ENCODE data around the gene NADSYN1. TPM values are rescaled to one million over a fixed set of nuclear protein-coding genes. Genes with fewer than 3 reads are reported as not detected.

Gene NADSYN1
- total RNA-seq, 1 experiment from 2014 or later = 58.2 TPM

GRCh38 chr11:71465054-71465453, 12.1 kb downstream of the NADSYN1 start (continued):
- TF ChIP-seq REST (IDR thresholded peaks at IDR 0.05; ENCODE audit: low read depth) (no peak), ZNF274 (IDR thresholded peaks at IDR 0.05; ENCODE audit: low read depth, low read length) (no peak), SRF (IDR thresholded peaks at IDR 0.05; ENCODE audit: low read depth) (no peak), RAD21 (IDR thresholded peaks at IDR 0.05; ENCODE audit: low read depth) (no peak)

- H3K4me3 ChIP-seq (replicated peaks in 1 of 2; ENCODE audit: low read depth in 1 of 2, low read length in 2 of 2) = no peak overlapping the region
- ChIA-PET RAD21 (ENCODE audit: low non-redundant PET in 1 of 2, low total read pairs in 2 of 2, uncharacterized antibody in 2 of 2, unreplicated experiment in 2 of 2) (no interaction called here), CTCF (no interaction called here), POLR2A (no interaction called here)
- intact Hi-C loops (cut with micrococcal nuclease) = no loop called here
- BruUV-seq (replicated peaks) = no TSS peak
- no peaks in the 10 kb centered on the region for H3K9me3 ChIP-seq (ENCODE audit: control insufficient read depth in 1 of 2, insufficient read depth in 1 of 2, low read depth in 1 of 2, low read length in 2 of 2)
- H4K20me1 ChIP-seq (ENCODE audit: insufficient read depth) = no peaks in the 10 kb centered on the region
- H3K9ac ChIP-seq (ENCODE audit: low read length) = no peak overlapping the region
- no peaks in the 10 kb centered on the region for H3K4me1 ChIP-seq (ENCODE audit: control insufficient read depth in 1 of 2, insufficient read depth in 2 of 2, low read length in 2 of 2)
- no peak overlapping the region for H3K4me2 ChIP-seq (ENCODE audit: low read length)
- H2AFZ ChIP-seq (ENCODE audit: low read depth, low read length, poor library complexity, severe bottlenecking) = no peak overlapping the region
- no peak overlapping the region for H3K27ac ChIP-seq (ENCODE audit: low read depth, low read length)
- H3K27me3 ChIP-seq (ENCODE audit: insufficient read depth, low read length) = no peaks in the 10 kb centered on the region
- no peaks in the 10 kb centered on the region for H3K79me2 ChIP-seq (ENCODE audit: insufficient read depth, low read length)
- TF ChIP-seq EZH2phosphoT487 (IDR thresholded peaks at IDR 0.05; ENCODE audit: borderline replicate concordance) = no peak
- TF ChIP-seq ELF1 (IDR thresholded peaks at IDR 0.05; ENCODE audit: borderline replicate concordance, low read depth) = no peak
- TF ChIP-seq MAX (IDR thresholded peaks at IDR 0.05) = no peak
- TF ChIP-seq REST (IDR thresholded peaks at IDR 0.05; ENCODE audit: low read depth) = no peak
- TF ChIP-seq CBX3 (IDR thresholded peaks at IDR 0.05; ENCODE audit: low read depth) = no peak
- no peak for TF ChIP-seq EZH2 (IDR thresholded peaks at IDR 0.05)
- TF ChIP-seq POLR2A (IDR thresholded peaks at IDR 0.05; ENCODE audit: borderline replicate concordance, extremely low read depth, insufficient read depth, insufficient read length) = no peak
- TF ChIP-seq EGR1 (IDR thresholded peaks at IDR 0.05; ENCODE audit: low read depth) = no peak
- TF ChIP-seq SIN3A (IDR thresholded peaks at IDR 0.05; ENCODE audit: low read depth) = no peak
- TF ChIP-seq TCF7L2 (IDR thresholded peaks at IDR 0.05; ENCODE audit: borderline replicate concordance, extremely low read depth, insufficient read depth, insufficient read length) = no peak
- TF ChIP-seq ZNF274 (IDR thresholded peaks at IDR 0.05; ENCODE audit: low read depth, low read length) = no peak
- no peak for TF ChIP-seq SP1 (IDR thresholded peaks at IDR 0.05; ENCODE audit: low read depth)
- TF ChIP-seq YY1 (IDR thresholded peaks at IDR 0.05; ENCODE audit: extremely low read depth, insufficient replicate concordance, low read depth, low read length) = no peak
- TF ChIP-seq ZFX (IDR thresholded peaks at IDR 0.05) = no peak
- TF ChIP-seq POLR2AphosphoS5 (IDR thresholded peaks at IDR 0.05; ENCODE audit: low read depth, low read length) = no peak
- H3K36me3 ChIP-seq (ENCODE audit: control insufficient read depth in 1 of 2, insufficient read depth in 2 of 2, low read length in 2 of 2) = peaks cover 0 to 5% of the 10 kb centered on the region in 2 experiments; a peak in 1 of 4 replicates
- ATAC-seq (no peak), DNase-seq (ENCODE audit: low read depth, low spot score) (no peak)
- no peaks in the 10 kb centered on the region for H3K9me2 ChIP-seq (ENCODE audit: insufficient read depth)
These were observed 13.4 kb downstream of the NADSYN1 start for GRCh38 chr11:71466358-71466757.

Measured in HCT116 (cell line).